NCI-H1417 (cell line): ENCODE measurements around the gene AP4S1.

Experiments used
- DNase-seq, 3 experiments: peaks; one replicate each; lab custom pipeline; 2025; lab: John Stamatoyannopoulos, UW

The AP4S1 gene

DNA sequence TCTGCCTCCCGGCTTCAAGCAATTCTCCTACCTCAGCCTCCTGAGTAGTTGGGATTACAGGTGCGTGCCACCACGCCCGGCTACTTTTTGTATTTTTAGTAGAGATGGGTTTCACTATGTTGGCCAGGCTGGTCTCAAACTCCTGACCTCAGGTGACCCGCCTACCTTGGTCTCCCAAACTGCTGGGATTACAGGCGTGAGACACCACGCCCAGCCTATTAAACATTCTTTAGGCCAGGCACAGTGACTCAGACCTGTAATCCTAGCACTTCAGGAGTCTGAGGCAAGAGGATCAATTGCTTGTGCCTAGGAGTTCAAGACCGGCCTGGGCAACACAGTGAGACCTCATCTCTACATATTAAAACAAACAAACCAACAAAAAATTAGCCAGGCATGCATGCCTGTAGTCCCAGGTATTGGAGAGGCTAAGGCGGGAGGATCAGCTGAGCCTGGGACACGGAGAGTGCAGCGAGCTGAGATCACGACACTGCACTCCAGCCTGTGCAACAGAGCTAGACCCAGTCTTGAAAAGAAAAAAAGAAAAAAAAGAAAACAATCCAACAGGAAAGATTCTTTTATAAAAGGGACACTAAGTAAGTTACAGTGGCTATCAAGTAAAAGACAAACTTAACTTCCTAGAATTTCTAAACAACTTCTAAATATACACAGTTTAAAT, 111.9 kb downstream of the AP4S1 start:
- no peak for DNase-seq

GRCh38 chr14:31138301-31138700, 112.9 kb downstream of the AP4S1 start:
- DNase-seq: no peak

GRCh38 chr14:31139301-31139847, 113.9 kb downstream of the AP4S1 start:
- DNase-seq: no peak

- no peak for DNase-seq
Measured at GRCh38 chr14:31142455-31143087, 117.1 kb downstream of the AP4S1 start.
